GM19328 (cell line): ENCODE measurements around the gene ZNF662.
A peak's percentile ranks its signal among the peaks of the same experiment; 100 is the strongest.
"Not testable (repeated sequence)": the region's sequence is repeated elsewhere in the genome, so short reads cannot be mapped to it uniquely, and the experiment has no call there.

Source experiments
- ATAC-seq: cut with Tn5 transposase; IDR thresholded peaks from one replicate; pipeline ENCODE4 v1.9.1; 2021; ENCODE audit warnings: mild to moderate bottlenecking, moderate library complexity; ENCODE audit not compliant: unreplicated experiment

The ZNF662 gene

GRCh38 chr3:42906070-42906847 is at the start of gene ZNF662:
TSS of gene ZNF662 (plus strand) at chr3:42906142. CDS start at chr3:42908115, 1,973 bp downstream.
- no peak for ATAC-seq

DNA sequence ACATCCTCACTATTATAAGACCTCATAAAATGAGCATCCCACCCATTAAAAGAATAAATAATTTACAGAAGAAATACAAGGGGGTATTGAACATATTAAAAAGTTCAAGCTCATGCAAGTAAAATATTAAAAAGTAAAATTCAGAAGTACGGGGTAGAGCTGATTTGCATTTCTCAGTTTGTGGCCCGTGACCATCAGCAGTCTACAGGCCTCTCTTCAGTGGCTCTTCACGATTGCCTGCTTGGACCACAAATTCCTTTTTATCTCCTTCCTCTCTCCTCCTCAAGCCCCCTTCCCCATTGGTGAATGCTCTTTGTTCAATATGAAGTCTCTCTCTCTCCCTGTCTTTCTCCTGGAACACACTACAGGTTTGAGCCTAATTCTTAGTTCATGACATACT is 49.4 kb upstream of the ZNF662 start:
- ATAC-seq = no peak

- no peak for ATAC-seq
Observed at GRCh38 chr3:42864321-42864950, 41.5 kb upstream of the ZNF662 start.

GRCh38 chr3:42865256-42865655 is 40.7 kb upstream of the ZNF662 start:
- ATAC-seq = no peak

DNA sequence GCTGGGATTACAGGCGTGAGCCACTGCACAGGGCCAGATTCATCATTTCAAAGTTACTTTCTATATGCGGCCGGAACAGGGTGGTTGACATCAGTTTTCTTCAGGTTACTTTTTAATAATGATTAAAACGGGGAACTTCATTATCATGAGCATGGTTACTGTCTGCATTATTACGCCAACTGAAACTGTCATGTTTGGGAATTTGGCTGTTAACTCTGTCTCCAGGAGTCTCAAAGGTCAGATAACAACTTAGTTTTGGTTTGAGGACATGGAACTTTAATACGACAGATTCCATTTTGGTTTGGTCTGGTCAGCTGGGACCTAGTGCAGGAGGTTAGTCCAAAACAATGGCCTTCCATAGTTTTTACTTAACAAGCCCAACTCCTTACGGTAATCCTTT is 38.8 kb upstream of the ZNF662 start:
- no peak for ATAC-seq

GRCh38 chr3:42868841-42869240 is 37.1 kb upstream of the ZNF662 start:
- no peak for ATAC-seq

DNA sequence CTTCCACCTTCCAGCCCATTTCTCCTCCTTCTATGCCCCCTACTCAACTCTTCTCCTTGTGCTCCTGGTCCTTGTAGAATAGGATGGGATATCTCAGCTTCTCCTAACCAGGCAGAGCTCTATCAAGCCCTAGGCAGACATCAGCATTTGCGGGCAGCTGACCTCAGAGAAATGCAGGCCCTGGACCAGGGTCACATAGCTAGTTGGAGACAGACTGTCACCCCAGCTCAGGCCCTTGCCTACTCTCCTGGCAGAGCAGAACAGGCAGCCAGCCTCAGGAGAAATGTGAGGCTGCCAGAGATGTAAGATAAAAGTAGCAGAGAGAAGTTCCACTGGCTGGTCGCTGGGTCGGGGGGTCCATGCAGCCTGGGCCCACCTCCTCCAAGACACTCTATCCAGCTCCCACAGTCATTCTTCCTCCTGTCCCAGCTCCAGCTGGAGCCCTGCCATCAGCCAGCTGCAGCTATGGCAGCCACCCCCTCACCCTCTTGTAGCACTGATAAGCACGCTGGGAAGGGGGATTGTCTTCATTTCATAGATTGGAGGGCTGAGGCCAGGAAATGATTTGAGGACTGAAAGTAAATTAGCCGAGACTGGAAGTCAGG is 34.2 kb upstream of the ZNF662 start:
- ATAC-seq = no peak

- no peak for ATAC-seq
Observed at GRCh38 chr3:42872718-42873117, 33.2 kb upstream of the ZNF662 start.

DNA sequence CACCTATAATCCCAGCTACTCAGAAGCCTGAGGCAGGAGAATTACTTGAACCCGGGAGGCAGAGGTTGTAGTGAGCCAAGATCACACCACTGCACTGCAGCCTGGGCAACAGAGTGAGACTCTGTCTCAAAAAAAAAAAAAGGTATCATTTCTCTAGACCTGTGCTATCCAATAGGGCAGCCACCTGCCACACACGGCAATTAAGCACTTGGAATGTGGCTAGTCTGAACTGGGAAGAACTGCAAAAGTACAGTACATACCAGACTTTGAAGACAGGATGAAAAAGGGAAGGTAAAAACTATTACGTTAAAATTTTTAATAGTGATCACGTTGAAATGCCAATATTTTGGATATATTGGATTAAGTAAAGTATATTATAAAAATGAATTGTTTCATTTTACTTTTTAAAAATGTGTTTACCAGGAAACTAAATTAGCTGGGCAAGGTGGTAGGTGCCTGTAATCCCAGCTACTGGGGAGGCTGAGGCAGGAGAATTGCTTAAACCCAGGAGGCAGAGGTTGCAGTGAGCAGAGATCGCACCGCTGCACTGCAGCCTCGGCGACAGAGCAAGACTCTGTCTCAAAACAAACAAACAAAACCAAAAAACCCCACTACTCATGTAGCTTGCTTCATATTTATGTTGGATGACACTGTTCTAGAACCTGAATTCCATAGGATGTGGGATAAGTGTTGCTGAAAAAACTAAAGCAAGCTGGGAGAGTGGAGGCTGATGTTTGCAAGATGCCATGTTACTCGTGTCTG is 32.5 kb upstream of the ZNF662 start:
- no peak for ATAC-seq

DNA sequence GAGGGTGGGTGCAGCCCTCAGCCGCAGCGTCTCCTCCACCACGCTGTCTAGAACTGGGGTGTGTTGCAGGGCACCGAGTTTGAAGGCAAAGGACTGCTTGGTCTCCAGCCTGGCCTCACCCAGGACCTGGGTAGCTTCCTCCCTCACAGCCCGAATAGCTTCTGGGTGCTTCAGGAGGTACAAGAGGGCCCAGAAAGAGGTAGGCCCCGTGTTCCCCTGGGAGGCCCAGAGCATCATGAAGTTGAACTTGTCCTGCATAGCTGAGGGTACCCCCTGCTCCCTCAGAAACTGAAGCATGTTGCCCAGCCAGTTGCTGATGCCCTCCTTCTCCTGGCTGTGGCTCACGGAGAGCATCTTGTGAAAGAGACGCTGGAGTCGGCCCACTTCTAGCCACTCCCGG is 31.2 kb upstream of the ZNF662 start:
- ATAC-seq = no peak

DNA sequence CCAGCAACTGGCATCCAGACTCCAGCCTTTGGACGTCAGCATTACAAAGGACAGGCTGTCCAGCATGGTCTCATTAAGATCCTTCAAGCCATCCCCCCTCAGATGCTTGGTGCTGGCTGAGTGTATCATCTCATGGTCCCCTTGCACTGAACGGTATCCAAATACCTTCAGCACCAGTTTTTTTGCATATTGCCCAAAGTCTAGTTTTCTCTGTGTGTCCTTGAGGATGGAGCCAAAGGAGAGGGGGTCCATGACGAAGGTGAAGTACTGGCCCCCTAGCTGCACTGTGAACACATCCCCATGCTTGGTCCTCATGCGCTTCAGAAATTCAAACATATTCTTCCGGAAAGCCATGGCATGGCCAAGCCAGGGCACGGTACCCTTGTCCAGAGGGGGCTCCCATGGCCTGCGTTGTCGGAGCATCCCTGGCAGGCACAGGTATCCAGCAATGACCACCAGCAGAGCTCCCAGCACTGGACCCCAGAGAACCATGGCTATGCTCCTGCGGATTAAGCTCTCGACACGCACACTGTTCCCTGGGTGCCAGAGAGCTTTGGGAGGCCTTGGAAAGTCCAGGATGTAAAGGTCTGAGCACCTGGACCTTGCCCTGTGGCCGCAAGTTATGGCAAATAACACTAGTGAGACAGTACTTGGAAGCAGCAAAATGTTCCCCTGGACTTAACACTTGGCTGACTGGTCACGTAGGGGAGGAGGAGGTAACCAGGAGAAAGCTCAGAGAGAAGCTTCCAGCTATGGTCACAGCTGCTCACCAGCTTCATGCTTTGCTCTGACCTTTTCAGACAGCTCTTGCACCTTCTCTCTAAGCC is 30.4 kb upstream of the ZNF662 start, which contains the start of gene CYP8B1:
TSS of gene CYP8B1 (minus strand) at position 555 of the 827 bp plus-strand sequence. CDS start at position 492, 63 bp downstream.
- no peak for ATAC-seq

- ATAC-seq = no peak
Observed at GRCh38 chr3:42876401-42876800, 29.5 kb upstream of the ZNF662 start.

DNA sequence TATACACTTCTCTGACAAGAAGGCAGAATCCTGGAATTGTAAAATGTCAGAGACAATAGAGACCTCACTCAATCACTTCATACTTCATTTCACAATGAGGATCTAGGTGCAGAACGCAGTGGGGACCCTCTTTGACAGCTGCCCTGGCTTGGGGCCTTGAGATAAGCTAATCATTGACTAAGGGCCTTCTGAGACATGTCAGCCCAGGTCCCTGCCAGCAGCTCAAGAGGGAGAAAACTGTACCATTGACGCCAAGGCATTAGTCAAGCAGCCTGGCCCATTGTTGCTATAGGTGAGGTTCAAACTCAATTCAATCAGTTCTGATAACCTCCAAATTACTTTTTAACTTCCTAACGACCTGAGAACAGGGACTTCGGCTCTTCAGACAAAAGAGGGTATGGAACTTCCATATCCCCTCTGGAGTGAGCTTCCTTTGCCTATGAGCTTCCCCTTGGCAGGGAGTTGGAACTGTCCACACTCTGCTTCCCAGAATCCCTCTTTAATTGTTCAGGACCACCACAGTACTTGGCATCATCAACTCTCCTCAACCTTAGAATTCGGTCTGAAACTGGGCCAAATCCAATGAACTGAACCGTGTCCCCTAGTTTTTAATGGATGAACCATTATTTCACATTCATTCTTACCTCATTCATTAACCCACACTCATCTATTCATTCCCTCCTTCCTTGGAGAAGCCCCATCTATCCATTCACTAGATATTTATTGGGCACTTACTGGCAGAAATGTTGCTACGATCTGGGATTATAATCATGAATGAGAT is 28.8 kb upstream of the ZNF662 start:
- ATAC-seq = no peak

GRCh38 chr3:42877881-42878280 is 28.1 kb upstream of the ZNF662 start:
- no peak for ATAC-seq

DNA sequence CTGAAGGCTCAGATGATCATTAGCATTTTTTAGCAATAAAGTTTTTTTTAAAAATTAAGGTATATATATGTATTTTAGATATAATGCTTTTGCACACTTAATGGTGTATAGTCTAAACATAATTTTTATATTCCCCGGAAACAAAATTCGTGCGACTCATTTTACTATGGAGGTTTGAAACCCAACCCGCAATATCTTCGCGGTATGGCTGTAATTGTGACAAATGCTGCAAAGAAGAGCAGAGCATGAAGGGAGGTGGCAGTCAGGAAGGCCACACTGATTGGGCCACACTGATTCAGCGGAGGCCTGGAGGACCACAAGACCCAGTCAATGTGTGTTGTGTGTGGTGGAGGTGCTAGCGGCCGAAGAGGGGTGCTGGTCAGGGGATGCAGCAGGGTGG is 25.8 kb upstream of the ZNF662 start:
- no peak for ATAC-seq

DNA sequence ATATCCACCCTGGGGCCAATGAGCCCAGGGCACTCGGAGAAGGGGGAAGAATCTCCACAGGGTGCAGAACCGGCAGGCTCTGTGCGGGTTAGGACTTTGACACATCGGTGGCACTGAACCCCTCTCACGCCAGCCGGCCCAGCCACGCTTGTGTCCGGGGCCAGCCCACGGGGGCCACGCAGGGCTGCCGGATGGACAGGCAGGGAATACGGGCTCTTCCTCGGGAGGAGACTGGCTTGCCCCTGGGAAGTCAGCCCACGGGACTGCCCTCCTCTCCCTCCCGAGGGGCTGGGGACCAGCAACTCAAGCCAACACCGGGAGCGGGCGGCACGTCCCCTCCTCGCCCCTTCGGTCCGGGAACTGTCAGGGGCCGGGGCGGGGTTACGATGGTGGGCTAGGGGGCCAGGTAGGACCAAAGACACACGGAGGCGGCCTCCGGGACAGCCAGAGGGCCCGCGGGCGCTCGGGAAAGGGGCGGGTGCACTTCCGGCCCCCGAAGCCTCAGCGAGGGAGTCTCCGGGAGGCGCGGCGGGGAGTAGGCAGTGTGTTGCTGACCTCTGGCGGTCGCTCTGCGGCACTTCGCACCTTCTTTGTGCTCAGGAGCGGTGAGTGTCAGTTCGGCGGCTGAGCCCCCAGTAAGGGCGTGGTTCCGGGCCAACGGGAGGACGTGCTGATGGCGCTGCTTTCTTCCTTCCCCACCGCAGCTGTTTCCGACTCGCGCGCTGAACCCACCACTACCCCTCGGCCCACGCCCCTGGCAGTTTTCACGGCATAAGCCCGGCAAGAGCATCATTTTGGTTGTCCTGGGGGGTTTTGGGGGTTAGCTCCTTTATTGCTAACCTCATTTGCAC is 25.1 kb upstream of the ZNF662 start:
- ATAC-seq = peak; percentile 99

DNA sequence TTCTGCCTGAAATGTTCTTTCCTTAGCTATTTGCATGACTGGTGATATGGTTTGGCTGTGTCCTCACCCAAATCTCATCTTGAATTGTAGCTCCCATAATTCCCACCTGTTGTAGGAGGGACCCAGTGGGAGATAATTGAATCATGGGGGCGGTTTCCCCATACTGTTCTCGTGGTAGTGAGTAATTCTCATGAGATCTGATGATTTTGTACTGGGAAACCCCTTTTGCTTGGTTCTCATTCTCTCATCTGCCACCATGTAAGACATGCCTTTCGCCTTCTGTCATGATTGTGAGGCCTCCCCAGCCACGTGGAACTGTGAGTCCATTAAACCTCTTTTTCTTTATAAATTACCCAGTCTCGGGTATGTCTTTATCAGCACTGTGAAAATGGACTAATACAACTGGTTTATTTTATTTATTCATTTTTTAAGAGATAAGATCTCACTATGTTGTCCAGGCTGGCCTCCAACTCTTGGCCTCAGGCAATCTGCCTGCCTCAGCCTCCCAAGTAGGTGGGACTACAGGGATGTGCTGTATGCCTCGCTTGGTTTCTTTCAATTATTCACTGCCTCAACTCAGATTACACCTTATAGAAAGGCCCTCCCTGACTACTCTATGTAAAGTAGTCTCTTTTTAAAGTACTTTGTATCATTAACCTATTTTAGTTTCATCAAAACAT is 22.6 kb upstream of the ZNF662 start:
- not testable (repeated sequence) for ATAC-seq

- no peak for ATAC-seq
Observed at GRCh38 chr3:42884324-42884723, 21.6 kb upstream of the ZNF662 start.
